A673 (cell line): Measurements from ENCODE around the gene LRPPRC. TPM values are rescaled to one million over a fixed set of nuclear protein-coding genes. Genes with fewer than 3 reads are reported as not detected.

Source experiments
- BruUV-seq: library from RNA; stranded (reverse); fragments of 400-500 nt; replicated peaks from 2 replicates; lab custom pipeline; 2021; lab: Mats Ljungman, UMichigan
- CTCF ChIA-PET: fragments of 300-600 bp; sonication (Branson Sonifier 250); formaldehyde crosslinking; loops from one replicate; lab custom pipeline; 2022; ENCODE audit warnings: antibody characterized with exemption; lab: Charles Lee
- POLR2A ChIA-PET: fragments of 300-600 bp; sonication (Branson Sonifier 250); formaldehyde crosslinking; loops from one replicate; lab custom pipeline; 2022; ENCODE audit warnings: antibody characterized with exemption; ENCODE audit not compliant: low non-redundant PET; lab: Charles Lee
- DNase-seq: peaks from one replicate; pipeline ENCODE4 v3.0.0-alpha.2; 2015; ENCODE audit warnings: low spot score
- H3K27ac ChIP-seq: fragments of 200-600 bp; sonication (generic); 2 replicates; pipeline ENCODE4 v1.5.1; 2016; ENCODE audit warnings: mixed run types, low read depth, mild to moderate bottlenecking, mixed read lengths, antibody characterized with exemption, low read length; ENCODE audit not compliant: poor library complexity, severe bottlenecking
- H3K27me3 ChIP-seq: fragments of 200-600 bp; sonication (generic); replicated peaks from 2 replicates; pipeline ENCODE4 v1.6.1; 2017; ENCODE audit warnings: mixed run types, low read depth, mild to moderate bottlenecking, mixed read lengths, antibody characterized with exemption, low read length; ENCODE audit not compliant: insufficient read depth, poor library complexity
- H3K36me3 ChIP-seq: fragments of 200-600 bp; sonication (generic); 2 replicates; pipeline ENCODE4 v1.6.1; 2016; ENCODE audit warnings: mixed run types, mild to moderate bottlenecking, mixed read lengths, antibody characterized with exemption, low read length; ENCODE audit not compliant: insufficient read depth, poor library complexity, severe bottlenecking
- H3K4me1 ChIP-seq: fragments of 200-600 bp; sonication (generic); 2 replicates; pipeline ENCODE4 v1.6.1; 2017; ENCODE audit warnings: mixed run types, mild to moderate bottlenecking, mixed read lengths, antibody characterized with exemption, low read length; ENCODE audit not compliant: insufficient read depth, poor library complexity, severe bottlenecking
- H3K4me3 ChIP-seq: fragments of 200-600 bp; sonication (generic); 2 replicates; pipeline ENCODE4 v1.5.1; 2016; ENCODE audit warnings: low read depth, mixed run types, mild to moderate bottlenecking, mixed read lengths, low read length; ENCODE audit not compliant: poor library complexity, severe bottlenecking
- H3K9me3 ChIP-seq: fragments of 200-600 bp; sonication (generic); 2 replicates; pipeline ENCODE4 v1.6.1; 2016; ENCODE audit warnings: mixed run types, low read depth, mild to moderate bottlenecking, mixed read lengths, antibody characterized with exemption, low read length; ENCODE audit not compliant: poor library complexity, severe bottlenecking
- EZH2 ChIP-seq: fragments of 200-600 bp; sonication (generic); IDR thresholded peaks from 2 replicates; pipeline ENCODE4 v1.6.1; 2017; ENCODE audit warnings: borderline replicate concordance, low read depth, mild to moderate bottlenecking, mixed read lengths, antibody characterized with exemption, low read length; ENCODE audit not compliant: poor library complexity, severe bottlenecking
- intact Hi-C: fragments of 100-400 bp; cut with micrococcal nuclease; formaldehyde crosslinking; loops from one replicate; pipeline ENCODE4 v1.10.0; 2022; ENCODE audit not compliant: unreplicated experiment
- total RNA-seq: library from RNA; stranded (reverse); gene quantifications from 2 replicates; pipeline ENCODE4 v1.2.3, GENCODE V29; 2021
- TF ChIP-seq, protein P1 (sequence below): fragments of 300-800, 200-600 bp; sonication (generic); conservative IDR thresholded peaks from 2 replicates; pipeline ENCODE4 v1.5.1; 2017; ENCODE audit warnings: low read depth, mild to moderate bottlenecking, antibody characterized with exemption, low read length, moderate library complexity, mixed read lengths

Gene LRPPRC
- total RNA-seq, 1 experiment from 2014 or later = 144 TPM

DNA sequence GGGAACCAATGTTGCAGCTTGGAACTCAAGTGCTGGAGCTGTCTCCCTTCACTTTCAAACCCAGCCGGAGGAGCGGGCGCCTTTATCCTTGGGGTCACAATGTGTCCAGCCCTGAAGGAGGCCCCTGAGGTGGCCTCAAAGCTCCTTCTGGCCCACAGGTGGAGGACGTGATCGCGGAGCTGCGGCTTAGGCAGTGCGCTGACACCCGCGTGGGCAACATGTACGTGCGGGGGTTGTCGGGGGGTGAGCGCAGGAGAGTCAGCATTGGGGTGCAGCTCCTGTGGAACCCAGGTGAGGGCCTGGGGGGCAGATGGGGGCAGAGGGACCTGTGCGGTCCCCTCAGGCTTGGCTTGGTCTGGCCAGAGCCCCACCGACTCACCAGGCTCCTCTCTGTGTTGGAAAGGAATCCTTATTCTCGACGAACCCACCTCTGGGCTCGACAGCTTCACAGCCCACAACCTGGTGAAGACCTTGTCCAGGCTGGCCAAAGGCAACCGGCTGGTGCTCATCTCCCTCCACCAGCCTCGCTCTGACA lies 143.5 kb downstream of the LRPPRC start:
- Histone ChIP-seq H3K27me3 (peaks cover 23% of the 10 kb centered on the region), H3K36me3 (no peaks in the 10 kb centered on the region), H3K9me3 (no peaks in the 10 kb centered on the region), H3K4me3 (no peak overlapping the region), H3K27ac (no peak overlapping the region), H3K4me1 (no peaks in the 10 kb centered on the region)
- no TSS peak for BruUV-seq
- intact Hi-C loops = no loop called here
- TF ChIP-seq, protein P1, sequence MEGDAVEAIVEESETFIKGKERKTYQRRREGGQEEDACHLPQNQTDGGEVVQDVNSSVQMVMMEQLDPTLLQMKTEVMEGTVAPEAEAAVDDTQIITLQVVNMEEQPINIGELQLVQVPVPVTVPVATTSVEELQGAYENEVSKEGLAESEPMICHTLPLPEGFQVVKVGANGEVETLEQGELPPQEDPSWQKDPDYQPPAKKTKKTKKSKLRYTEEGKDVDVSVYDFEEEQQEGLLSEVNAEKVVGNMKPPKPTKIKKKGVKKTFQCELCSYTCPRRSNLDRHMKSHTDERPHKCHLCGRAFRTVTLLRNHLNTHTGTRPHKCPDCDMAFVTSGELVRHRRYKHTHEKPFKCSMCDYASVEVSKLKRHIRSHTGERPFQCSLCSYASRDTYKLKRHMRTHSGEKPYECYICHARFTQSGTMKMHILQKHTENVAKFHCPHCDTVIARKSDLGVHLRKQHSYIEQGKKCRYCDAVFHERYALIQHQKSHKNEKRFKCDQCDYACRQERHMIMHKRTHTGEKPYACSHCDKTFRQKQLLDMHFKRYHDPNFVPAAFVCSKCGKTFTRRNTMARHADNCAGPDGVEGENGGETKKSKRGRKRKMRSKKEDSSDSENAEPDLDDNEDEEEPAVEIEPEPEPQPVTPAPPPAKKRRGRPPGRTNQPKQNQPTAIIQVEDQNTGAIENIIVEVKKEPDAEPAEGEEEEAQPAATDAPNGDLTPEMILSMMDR = no peak
- no peak for TF ChIP-seq EZH2
- CTCF ChIA-PET = no interaction called here
- no peak for DNase-seq
- POLR2A ChIA-PET = no interaction called here

DNA sequence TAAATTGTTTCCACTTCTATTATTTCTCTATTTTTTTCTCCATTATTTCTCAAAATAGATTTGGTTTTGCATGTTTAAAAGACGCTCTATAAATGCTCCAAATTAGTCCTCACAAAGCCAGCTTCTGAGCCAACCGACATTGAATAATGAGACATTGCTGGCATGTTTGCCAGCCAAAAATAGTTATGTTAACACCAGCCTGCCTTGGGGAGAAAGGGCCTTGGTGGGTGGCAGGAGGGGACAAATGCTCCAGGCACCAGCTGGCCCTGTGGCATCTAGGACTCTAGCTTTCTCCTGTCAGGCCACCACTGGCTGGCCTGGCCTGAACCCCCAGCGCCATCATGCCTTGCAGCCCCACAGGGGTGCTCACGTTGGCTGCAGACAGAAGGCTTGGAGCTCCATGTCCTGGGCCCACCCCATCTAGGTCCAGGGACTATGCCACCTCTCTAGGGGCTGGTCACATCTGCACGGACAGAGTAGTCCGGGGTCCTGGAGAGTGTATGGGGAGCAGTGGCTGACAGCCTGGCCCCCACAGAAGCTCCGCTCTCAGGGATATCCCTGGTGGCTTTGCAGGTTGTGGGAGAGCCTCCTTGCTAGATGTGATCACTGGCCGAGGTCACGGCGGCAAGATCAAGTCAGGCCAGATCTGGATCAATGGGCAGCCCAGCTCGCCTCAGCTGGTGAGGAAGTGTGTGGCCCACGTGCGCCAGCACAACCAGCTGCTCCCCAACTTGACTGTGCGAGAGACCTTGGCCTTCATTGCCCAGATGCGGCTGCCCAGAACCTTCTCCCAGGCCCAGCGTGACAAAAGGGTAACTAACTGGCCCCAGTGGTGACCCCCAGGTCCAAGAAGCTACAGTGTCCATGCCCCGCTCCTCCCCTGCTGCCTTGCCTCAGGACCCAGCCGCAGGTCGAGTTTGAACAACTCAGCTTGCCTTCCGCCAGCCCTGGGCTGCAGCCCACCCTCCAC lies 144.5 kb downstream of the LRPPRC start:
- Histone ChIP-seq H3K4me3 (no peak overlapping the region), H3K4me1 (no peaks in the 10 kb centered on the region), H3K9me3 (no peaks in the 10 kb centered on the region), H3K27me3 (peaks cover 15% of the 10 kb centered on the region), H3K27ac (no peak overlapping the region), H3K36me3 (no peaks in the 10 kb centered on the region)
- intact Hi-C loops = no loop called here
- DNase-seq = no peak
- TF ChIP-seq, protein P1 = no peak
- ChIA-PET CTCF (no interaction called here), POLR2A (no interaction called here)
- BruUV-seq = no TSS peak

- H3K27ac ChIP-seq = no peak overlapping the region
- peaks cover 6% of the 10 kb centered on the region for H3K27me3 ChIP-seq
- no peaks in the 10 kb centered on the region for H3K4me1 ChIP-seq
- CTCF ChIA-PET = no interaction called here
- H3K36me3 ChIP-seq = no peaks in the 10 kb centered on the region
- H3K9me3 ChIP-seq = no peaks in the 10 kb centered on the region
- no TSS peak for BruUV-seq
- TF ChIP-seq, protein P1 = no peak
- no peak for TF ChIP-seq EZH2
- intact Hi-C loops = no loop called here
- H3K4me3 ChIP-seq = no peak overlapping the region
- POLR2A ChIA-PET = no interaction called here
- no peak for DNase-seq
These were observed 147.6 kb downstream of the LRPPRC start for GRCh38 chr2:43848214-43848613.
